Measurements from ENCODE around the gene NDUFA12.

Gene NDUFA12

GRCh38 chr12:94994312-94994711 lies 9.2 kb downstream of the NDUFA12 start:
- TF ChIP-seq CREB1 (IDR thresholded peaks at IDR 0.05; ENCODE audit: low read depth) (no peak), TEAD4 (IDR thresholded peaks at IDR 0.05) (no peak), RAD21 (IDR thresholded peaks at IDR 0.05; ENCODE audit: low read depth) (no peak), EGR1 (IDR thresholded peaks at IDR 0.05) (no peak), USF1 (IDR thresholded peaks at IDR 0.05) (no peak), TAF1 (IDR thresholded peaks at IDR 0.05; ENCODE audit: low read depth) (no peak), MAX (IDR thresholded peaks at IDR 0.05) (no peak), CEBPB (IDR thresholded peaks at IDR 0.05) (no peak), REST (IDR thresholded peaks at IDR 0.05; ENCODE audit: low read depth) (no peak), ZBTB7A (IDR thresholded peaks at IDR 0.05; ENCODE audit: low read depth) (no peak), NFIC (IDR thresholded peaks at IDR 0.05) (no peak), TCF12 (IDR thresholded peaks at IDR 0.05; ENCODE audit: low read depth) (no peak), EP300 (IDR thresholded peaks at IDR 0.05; ENCODE audit: borderline replicate concordance) (no peak), FOXM1 (IDR thresholded peaks at IDR 0.05; ENCODE audit: borderline replicate concordance, low read depth) (no peak)

- TF ChIP-seq RAD21 (IDR thresholded peaks at IDR 0.05; ENCODE audit: low read depth) (no peak), EGR1 (IDR thresholded peaks at IDR 0.05) (no peak), TEAD4 (IDR thresholded peaks at IDR 0.05) (no peak), FOXM1 (IDR thresholded peaks at IDR 0.05; ENCODE audit: borderline replicate concordance, low read depth) (no peak), USF1 (IDR thresholded peaks at IDR 0.05) (no peak), EP300 (IDR thresholded peaks at IDR 0.05; ENCODE audit: borderline replicate concordance) (no peak)
Measured at GRCh38 chr12:94990222-94990621, 13.3 kb downstream of the NDUFA12 start.

- TF ChIP-seq USF1 (IDR thresholded peaks at IDR 0.05): no peak
- TF ChIP-seq EGR1 (IDR thresholded peaks at IDR 0.05): no peak
- TF ChIP-seq NFIC (IDR thresholded peaks at IDR 0.05): no peak
- TF ChIP-seq CEBPB (IDR thresholded peaks at IDR 0.05): no peak
- no peak for TF ChIP-seq FOXM1 (IDR thresholded peaks at IDR 0.05; ENCODE audit: borderline replicate concordance, low read depth)
- TF ChIP-seq ZBTB7A (IDR thresholded peaks at IDR 0.05; ENCODE audit: low read depth): no peak
- no peak for TF ChIP-seq REST (IDR thresholded peaks at IDR 0.05; ENCODE audit: low read depth)
- TF ChIP-seq MAX (IDR thresholded peaks at IDR 0.05): no peak
Measured at GRCh38 chr12:94988471-94988870, 15.0 kb downstream of the NDUFA12 start.

GRCh38 chr12:94987801-94988200 lies 15.7 kb downstream of the NDUFA12 start:
- TF ChIP-seq USF1 (IDR thresholded peaks at IDR 0.05) (no peak), REST (IDR thresholded peaks at IDR 0.05; ENCODE audit: low read depth) (no peak), NFIC (IDR thresholded peaks at IDR 0.05) (no peak), FOXM1 (IDR thresholded peaks at IDR 0.05; ENCODE audit: borderline replicate concordance, low read depth) (no peak), EGR1 (IDR thresholded peaks at IDR 0.05) (no peak), TAF1 (IDR thresholded peaks at IDR 0.05; ENCODE audit: low read depth) (no peak)

All from Ishikawa (cell line).